ENCODE results near the gene TBXT.
"Not testable (repeated sequence)": the region's sequence is repeated elsewhere in the genome, so short reads cannot be mapped to it uniquely, and the experiment has no call there.

The TBXT gene, protein sequence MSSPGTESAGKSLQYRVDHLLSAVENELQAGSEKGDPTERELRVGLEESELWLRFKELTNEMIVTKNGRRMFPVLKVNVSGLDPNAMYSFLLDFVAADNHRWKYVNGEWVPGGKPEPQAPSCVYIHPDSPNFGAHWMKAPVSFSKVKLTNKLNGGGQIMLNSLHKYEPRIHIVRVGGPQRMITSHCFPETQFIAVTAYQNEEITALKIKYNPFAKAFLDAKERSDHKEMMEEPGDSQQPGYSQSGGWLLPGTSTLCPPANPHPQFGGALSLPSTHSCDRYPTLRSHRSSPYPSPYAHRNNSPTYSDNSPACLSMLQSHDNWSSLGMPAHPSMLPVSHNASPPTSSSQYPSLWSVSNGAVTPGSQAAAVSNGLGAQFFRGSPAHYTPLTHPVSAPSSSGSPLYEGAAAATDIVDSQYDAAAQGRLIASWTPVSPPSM

DNA sequence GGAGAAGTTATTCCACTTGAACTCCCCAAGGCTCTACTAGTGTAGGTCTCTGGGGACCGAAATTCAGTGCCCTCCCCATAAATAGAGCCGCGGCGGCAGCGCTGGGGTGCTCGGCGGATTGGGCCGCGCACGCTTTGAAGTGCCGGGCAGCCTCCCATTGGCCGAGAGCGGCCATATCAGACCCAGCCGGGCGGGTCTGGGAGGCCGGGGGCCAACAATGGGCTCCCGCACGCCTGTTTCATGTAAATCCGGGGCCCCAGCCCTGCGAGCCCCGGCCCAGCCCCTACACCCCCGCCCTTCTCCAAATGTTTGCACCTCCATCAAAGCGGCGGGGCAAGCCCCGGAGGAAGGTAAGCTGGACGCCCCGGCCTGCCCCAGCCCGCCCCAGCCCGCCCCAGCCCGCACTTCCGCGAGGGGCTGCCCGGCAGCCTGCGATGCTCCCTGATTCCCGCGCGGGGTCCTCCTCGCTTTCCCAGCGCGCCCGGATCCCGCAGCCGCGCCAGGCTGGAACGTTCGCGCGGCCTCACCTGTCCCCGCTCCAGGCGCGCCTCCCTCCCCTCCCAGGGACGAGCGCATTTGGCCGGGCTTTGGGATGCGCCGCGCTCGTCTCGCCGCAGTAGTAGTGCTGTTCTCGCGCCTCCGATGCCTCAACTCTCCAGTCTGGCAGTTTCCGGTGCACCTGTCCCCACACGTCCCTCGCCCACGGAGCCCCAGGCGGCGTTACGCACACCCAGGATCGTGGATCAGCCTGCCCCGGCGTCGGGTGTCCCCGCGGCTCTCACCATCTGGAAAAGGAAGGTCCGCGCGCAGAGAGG lies at the start of gene TBXT:
TSS of gene TBXT (minus strand) at position 51 of the 815 bp plus-strand sequence. CDS start 260 bp downstream, outside the sequence.
- DNase-seq (ENCODE audit: low spot score): no peak

DNA sequence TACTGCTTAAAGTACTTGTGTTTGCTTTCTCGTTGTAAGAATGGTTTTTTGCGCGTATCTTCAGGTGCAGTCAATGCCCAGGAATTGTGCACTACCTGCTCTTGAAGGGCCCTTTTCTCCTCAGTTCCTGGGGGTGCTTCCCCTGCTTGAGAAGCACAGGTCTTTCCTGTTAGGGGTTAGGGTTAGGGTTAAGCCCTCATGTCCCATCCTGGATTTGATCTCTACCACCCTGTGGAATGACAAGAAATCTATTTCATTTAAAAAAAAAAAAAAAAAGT lies 39.6 kb upstream of the TBXT start:
- DNase-seq (ENCODE audit: low spot score): no peak

DNA sequence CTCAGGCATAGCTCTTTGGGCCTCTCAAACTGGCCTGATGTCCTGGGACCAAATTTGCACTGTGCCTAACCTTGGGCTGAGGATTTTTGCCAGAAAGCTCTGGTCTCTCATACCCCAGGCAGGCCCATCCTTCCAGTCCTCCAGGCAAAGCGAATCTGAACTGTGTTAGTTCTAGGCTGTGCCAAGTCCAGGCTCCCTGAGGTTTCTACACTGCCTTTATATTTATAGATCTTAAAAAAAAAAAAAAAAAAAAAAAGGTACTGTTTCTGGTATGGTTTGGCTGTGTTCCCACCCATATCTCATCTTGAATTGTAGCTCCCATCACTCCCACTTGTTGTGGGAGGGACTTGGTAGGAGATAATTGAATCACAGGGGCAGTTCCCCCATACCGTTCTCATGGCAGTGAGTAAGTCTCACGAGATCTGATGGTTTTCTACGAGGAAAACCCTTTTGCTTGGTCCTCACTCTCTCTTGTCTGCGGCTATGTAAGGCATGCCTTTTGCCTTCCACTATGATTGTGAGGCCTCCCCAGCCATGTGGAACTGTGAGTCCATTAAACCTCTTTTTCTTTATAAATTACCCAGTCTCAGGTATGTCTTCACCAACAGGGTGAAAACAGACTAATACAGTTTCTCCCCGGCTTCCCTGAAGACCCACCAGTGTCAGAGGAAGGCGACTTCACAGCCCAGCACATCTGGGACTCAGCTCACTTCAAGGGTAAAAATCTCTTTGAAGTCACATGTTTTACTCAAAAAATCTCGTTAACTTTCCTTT lies 39.0 kb upstream of the TBXT start:
- no peak for DNase-seq (ENCODE audit: low spot score)

DNA sequence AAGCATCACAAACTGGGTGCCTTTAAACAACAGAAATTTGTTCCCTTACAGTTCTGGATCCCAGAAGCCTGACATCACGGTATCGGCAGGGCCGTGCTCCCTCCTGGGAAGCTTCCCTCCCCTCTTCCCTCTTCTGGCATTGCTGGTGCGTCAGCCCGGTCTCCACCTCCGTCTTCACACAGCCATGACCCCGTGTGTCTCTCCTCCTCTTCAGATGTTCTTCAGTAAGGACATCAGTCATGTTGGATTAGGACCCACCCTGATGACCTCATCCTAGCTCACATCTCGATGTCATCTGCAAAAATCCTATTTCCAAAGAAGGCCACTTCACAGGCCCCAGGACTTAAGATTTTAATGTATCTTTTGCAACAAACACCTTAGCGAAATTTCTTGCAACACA lies 38.4 kb upstream of the TBXT start:
- no peak for DNase-seq (ENCODE audit: low spot score)

DNA sequence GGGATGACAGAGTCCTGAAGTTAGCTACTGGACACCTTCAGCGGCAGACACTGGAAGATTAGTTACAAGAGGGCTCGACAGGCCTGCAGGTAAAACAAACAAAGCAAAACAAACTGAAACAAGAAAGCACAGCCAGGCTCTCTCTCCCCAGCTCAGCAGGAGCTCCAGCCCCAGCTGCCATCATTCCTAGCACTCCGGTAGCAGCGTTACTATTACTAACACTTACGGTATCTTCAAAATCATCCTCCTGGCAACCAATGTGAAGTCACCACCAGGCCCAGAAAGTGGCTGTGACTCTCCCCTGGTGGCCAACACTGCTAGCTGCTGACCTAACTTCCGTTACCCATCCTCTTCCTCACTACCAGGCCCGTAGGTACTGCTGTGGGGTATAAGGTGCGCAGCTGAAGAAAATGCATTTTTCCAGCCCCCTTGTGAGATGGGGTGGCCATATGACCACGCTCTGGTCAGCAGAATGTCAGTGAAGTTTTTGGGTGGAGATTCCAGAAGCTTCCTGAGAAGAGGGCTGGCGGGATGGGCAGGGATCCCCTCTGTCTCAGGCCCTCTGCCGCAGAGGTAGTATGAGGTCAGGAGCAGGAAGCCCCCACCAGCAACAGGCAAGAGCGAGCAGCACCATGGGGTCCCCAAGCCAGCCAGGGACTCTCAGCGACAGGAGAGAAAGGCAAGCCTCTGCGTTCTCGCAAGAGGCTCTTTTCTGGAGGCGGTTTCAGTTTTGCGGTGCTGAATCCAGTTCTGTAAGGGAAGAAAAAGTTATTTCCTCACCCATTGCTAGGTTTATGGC lies 37.4 kb upstream of the TBXT start:
- no peak for DNase-seq (ENCODE audit: low spot score)

DNA sequence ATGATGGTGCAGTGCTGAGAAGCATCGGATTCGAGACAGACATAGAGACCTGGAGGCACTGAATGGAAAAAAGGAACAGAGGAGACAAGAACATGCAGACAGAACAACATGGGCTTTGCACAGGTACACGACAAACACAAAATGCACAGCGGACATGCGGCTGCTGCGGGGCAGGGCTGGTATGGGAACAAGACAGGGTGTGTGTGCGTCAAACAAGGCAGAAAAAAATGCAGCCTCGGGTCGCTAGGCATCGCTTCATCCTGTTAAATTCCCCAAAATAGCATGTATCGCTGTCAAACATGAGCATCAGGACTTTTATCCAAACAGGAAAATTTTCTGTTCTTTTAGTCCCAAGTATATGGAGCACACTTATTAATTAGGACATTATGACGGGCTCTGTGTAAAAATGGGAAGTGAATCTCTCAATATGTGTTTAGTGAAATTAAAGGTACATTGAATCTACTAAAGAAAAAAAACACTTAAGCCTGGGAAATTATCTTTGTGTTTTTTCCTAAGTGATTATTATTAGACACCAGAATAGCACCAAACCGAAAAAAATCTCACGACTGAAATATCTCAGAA lies 36.1 kb upstream of the TBXT start:
- DNase-seq (ENCODE audit: low spot score): no peak

DNA sequence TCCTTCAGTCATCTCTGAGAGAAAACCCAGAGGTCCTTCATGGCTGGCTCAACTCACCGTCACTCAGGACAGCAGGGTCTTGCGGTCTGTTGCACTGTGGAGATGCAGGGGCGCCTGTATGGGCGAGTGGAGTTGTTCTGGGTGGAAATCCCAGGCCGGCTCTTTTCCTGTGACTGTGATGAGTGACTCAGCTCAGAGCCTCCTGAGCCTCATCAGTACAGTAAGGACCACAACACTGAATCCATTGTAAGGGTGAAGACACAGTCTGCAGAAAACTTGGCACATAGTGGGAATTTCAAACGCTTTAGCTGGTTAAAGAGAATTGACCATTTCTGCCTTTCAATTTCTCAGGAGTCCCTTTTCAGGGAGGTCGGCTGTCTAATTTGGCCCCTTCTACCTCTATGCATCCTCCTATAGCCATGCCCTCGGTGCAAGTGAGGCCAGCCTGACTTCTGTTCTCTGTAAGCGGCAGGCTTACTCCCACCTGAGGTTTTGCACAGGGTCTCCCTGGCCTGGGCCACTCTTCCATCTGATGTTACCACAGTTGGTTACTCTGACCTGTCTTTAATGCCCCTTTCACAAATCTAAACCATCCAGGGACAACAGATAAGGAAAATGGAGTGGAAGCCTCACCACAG lies 35.5 kb upstream of the TBXT start:
- DNase-seq (ENCODE audit: low spot score): no peak

DNA sequence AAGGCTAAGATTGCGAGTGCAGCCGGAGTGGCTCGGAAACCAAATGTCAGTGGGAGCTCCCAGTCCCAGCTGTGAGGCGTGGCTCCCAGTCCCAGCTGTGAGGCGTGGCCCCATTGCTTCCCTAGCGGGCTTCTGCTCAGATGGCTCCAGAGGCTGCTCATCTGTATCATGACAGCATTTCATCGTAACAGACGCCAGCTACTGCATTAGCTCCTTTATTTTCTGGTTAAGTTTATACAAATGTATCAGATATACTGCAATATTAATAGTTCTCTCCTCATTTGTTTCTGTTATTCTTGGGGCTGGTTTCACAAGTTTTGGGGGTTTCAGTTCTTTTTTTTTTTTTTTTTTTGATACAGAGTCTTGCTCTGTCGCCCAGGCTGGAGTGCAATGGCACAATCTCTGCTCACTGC lies 34.7 kb upstream of the TBXT start:
- no peak for DNase-seq (ENCODE audit: low spot score)

DNA sequence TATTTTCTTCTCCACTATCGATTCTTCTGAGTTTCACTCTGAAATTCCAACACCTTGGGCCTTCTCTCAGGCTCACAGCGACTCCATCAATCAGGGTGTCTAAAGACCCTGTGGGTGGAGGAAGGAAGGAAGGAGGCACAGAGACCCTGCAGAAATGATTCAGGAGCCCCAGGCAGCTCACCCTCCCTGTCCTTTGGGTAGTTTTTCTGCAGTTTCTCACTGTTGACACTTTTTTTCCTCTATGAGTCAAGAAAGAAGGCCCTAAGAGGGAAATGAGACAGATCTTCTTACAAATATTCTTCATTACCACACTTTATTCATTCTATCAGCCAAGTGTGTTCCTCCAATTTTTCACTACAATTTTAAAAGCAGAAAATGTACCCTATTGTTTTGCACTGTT lies 34.2 kb upstream of the TBXT start:
- no peak for DNase-seq (ENCODE audit: low spot score)

DNA sequence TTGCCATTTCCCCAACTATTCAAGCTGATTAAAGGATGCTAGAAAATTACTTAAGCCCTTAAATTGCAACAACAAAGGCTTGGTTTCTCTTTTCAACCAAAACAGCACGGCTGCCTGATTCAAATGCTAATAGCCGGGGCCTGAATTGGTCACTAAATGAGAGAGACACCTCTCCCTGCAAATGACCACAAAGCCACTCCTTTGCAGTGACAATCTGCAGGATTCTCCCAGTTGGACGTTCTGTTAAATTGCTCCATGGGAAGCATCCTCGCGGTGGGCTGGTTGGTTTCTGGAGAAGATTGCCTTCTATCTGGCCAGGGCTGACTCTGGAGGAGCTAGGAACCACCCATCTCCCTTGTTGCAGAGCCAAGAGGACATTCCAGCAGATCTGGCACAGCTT lies 29.7 kb upstream of the TBXT start:
- no peak for DNase-seq (ENCODE audit: low spot score)

DNA sequence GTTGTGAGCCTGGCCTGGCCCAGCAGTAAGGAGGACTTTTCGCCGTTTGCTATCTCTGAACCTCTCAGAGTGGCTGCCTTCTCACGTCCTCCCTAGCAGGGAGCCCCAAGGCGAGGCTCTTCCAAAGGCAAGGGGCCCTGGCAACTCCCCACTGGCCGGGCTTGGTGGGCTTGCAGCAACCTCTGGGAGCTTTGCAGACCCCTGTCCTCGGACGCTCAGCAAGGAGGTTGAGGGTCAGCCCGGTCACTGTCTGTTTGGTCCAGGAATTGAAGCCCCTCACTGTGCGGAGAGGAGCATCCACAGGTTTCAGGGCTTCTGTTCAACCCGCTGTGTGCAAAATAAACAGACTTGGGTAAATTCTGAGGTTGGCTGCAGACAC lies 28.2 kb upstream of the TBXT start:
- DNase-seq (ENCODE audit: low spot score): no peak

DNA sequence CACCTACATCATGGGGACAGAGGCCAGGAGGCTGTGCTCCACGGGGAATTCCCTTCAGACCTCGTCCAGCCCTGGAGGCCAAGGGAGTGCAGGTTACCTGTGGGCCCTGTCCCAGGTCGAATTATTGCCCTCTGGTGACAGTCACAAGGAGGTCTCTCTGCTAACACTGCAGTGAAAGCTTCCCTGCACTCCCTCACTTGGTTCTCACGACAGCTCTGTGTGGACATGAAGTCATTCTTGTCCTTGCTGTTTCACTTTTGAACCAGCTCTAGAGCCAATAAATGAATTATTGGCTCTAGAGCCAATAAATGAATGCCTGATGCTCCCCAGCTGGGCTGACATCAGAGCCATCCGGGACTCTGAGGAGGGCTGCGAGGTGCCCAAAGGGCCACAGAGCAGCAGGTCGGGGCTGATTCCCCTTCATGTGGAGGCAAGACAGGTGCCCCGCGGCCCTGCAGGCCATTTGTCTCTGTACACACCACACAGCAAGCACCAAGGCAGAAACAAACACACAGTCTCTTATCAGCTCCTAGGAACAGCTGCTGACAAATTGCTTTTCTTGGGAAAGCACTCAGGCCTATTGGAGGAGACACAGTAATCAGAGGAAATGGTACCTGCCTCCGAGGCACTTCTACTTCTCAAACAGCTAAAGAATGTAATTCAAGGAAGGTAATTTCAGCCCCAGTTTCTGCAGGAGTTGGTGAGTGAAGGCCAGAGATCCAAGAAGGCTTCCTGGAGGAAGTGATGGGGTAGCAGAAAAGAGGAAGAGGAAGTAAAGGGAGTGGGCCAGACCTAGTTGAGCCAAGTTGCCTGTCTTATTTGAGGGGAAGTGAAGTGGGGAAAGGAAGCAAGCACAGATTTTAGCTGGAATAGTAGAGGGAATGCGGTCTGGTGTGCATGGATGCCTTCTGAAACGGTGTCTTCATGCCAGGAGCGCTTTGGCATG lies 27.5 kb upstream of the TBXT start:
- no peak for DNase-seq (ENCODE audit: low spot score)

DNA sequence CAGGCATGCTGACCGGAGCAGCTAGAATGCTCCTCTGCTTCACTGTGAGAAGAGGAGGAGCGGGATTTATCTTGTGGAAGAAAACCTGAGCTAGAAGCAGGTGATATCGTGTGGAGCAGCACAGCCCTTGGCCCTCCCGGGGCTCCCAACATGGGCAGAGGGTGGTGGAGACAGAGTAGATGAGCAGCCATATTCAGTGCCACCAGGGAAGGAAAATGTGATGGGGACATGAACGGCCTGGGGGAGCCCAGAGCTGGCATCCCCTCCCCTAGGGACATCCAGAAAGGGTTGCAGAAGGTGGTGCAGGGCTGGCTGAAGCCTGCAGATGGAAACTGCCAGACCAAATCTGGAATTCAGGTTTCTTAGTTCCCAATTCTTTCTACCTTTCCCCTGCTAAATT lies 24.9 kb upstream of the TBXT start:
- DNase-seq (ENCODE audit: low spot score): no peak

DNA sequence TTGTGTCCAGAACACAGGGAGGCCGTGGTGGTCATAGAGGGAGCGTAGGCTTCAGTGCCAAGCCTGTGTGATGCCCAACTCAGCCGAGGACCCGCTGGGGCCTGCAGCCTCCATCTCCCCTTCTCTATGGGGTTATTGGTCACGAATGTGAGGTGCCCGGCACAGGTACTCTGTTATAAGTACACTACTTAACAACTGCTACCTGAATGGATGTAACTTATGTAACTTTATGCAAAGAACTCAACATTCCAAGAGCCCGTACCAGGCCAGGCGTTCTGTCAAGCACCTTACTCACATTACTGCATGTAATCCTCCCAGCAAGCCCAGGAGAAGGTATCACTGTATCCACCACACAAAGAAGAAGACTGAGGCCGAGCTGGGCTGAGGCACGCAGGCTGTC lies 24.5 kb upstream of the TBXT start:
- no peak for DNase-seq (ENCODE audit: low spot score)

DNA sequence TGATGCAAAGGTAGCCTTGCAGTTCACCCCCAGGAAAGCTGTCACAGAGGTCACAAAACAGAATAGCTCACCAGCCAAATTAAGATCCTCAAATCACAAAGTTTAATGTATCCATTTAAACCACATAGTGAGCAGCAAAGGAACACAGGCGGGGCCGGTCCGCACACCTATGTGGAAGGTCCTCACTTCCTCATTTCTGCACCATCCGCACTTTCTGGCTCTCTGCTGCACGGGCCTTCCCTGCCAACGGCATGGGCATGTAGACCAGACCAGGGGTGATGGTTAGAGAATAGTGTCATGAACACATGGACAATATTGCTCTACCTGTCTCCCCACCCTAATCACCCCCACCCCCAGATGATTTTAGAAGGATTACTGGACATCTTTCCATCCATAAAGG lies 12.1 kb upstream of the TBXT start:
- DNase-seq (ENCODE audit: low spot score): no peak

DNA sequence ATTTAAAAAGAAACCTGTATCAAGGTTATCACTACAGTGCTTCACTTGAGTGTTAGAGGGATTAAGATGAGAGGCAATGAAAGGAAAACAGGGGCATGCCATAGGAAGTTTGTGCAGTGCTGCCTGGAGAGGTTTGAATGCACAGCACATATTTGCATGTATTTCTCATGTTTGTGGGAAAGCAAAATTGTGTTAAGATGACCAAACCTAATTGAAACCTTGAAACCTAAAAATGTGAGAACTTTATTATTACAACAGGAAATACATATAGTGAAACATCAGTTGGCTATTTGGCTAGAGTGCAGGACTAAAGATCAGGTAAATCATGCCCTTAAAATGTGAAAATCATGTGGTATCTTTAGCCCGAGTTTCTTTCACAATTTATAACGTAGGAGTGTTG lies 8.5 kb upstream of the TBXT start:
- no peak for DNase-seq (ENCODE audit: low spot score)

DNA sequence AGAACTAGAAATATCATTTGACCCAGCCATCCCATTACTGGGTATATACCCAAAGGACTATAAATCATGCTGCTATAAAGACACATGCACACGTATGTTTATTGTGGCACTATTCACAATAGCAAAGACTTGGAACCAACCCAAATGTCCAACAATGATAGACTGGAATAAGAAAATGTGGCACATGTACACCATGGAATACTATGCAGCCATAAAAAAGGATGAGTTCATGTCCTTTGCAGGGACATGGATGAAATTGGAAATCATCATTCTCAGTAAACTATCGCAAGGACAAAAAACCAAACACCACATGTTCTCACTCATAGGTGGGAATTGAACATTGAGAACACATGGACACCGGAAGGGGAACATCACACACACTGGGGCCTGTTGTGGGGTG lies 7.4 kb upstream of the TBXT start:
- not testable (repeated sequence) for DNase-seq (ENCODE audit: low spot score)

DNA sequence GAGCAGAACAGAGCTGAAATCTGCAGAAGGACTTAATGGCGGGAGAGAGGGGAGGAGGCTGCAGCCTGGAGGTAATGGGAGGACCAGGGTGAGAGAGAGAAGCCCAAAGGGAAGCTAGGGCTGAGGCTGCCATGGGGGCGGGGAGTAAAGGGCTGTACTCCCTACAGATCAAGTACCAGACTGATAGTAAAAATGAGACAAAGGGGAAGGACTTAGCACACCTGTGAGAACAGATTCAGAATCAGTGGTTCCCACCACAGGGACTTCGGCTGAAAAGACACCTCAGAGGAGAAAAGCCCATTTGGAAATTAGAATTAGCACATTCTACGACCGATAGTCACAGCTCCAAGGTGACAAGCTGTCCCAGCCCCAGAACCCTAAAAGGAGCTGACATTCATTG lies 6.4 kb upstream of the TBXT start:
- DNase-seq (ENCODE audit: low spot score): no peak

DNA sequence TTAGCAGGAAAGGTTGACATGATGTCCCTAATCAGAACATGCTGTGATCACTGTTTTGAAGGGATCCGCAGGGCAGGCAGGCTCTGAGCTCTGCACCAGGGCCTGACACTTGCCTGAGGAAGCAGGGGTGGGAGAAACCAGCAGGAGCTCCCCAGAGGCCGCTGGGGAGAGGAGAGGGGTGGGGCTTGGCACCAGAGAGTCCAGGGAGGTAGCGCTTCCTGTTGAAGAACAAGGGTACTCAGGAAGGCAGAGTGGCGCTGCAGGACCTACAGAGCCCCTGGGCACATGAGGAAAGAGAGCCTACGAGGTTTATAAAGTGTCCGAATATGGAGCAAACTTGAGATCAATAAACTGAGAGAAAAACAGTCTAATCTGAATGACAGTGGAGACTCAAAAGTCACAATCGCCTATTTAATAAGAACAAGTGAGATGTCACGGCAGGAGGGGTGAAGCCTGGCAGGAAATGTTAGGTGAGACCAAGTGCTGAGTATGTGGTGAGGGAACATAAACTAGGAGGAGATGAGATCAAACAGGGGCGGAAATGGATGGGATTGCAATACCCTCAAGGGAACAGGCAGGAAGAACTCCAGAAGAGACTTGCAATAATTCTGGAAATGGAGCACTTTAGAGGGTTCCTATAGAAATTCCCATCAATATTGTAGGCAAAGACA lies 5.8 kb upstream of the TBXT start:
- DNase-seq (ENCODE audit: low spot score): no peak

DNA sequence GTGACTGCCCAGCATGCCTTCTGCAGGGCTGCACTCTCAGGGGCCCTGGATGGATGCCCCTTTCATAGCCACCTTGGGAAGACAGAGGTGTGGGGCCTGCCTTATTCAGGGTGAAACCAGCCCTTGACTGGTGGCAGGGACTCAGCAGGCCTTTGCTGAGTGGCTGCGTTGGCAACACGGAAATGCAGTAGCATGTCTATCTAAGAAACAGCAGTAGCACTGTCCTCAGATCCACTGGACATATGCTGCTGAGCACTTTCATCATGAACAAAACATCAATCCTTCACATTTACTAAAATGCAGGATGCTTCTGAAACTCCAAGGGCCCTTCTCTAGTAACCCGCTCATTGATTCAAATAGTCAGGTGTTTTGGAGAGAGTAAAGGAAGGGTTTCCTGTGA lies 4.9 kb upstream of the TBXT start:
- no peak for DNase-seq (ENCODE audit: low spot score)

All from hepatic stellate cell (primary cell).